Body of pancreas (tissue), 4 donors: ENCODE results near the gene LYRM4.

Experiments
- POLR2A ChIP-seq, 3 donors: fragments of 450-650 bp; IDR thresholded peaks; one replicate each; pipeline ENCODE4 v1.6.1; 2016; ENCODE audit warnings: antibody characterized with exemption in 3 of 3, mild to moderate bottlenecking in 2 of 3
- TF ChIP-seq, protein P1 (sequence below), 7 experiments: fragments of 450-650 bp in 4 of 7; fragments of 200-600 bp in 3 of 7; sonication (generic) in 3 of 7; IDR thresholded peaks; one replicate each; pipeline ENCODE4 v1.5.1; 2016 to 2019; ENCODE audit warnings: antibody characterized with exemption in 7 of 7

DNA sequence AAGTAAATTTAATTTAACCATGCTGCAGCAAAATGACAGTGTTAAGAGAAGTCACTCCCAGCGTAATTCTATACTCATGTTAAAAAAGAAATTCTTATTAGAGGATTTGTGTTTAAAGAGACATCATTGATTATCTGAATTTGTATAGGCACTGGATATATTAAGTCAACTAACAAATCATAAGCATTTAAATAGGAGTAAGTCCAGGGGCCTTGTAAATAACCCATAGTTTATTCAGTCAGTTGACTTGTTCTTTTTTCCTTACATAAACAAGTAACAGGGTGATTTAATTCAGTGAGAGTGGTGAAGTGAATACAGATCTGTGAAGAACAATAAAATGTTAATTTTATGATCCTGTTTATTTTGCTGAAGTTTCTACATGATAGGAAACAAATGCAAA is 22.4 kb downstream of the LYRM4 start:
- TF ChIP-seq, protein P1, sequence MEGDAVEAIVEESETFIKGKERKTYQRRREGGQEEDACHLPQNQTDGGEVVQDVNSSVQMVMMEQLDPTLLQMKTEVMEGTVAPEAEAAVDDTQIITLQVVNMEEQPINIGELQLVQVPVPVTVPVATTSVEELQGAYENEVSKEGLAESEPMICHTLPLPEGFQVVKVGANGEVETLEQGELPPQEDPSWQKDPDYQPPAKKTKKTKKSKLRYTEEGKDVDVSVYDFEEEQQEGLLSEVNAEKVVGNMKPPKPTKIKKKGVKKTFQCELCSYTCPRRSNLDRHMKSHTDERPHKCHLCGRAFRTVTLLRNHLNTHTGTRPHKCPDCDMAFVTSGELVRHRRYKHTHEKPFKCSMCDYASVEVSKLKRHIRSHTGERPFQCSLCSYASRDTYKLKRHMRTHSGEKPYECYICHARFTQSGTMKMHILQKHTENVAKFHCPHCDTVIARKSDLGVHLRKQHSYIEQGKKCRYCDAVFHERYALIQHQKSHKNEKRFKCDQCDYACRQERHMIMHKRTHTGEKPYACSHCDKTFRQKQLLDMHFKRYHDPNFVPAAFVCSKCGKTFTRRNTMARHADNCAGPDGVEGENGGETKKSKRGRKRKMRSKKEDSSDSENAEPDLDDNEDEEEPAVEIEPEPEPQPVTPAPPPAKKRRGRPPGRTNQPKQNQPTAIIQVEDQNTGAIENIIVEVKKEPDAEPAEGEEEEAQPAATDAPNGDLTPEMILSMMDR (IDR thresholded peaks at IDR 0.05): no peak
- TF ChIP-seq POLR2A (IDR thresholded peaks at IDR 0.05): no peak
